Right atrium auricular region (tissue), 2 donors: Measurements from ENCODE around the gene SHLD1. TPM values are rescaled to one million over a fixed set of nuclear protein-coding genes. Genes with fewer than 3 reads are reported as not detected.
A peak's percentile ranks its signal among the peaks of the same experiment; 100 is the strongest.

ENCODE experiments used
- DNase-seq: peaks from one replicate; pipeline ENCODE4 v3.0.0-alpha.2; 2019; ENCODE audit warnings: low spot score
- H3K27ac ChIP-seq, 2 donors: fragments of 200-600 bp; sonication (generic); 1 replicate in 1 of 2; 2 replicates in 1 of 2; pipeline ENCODE4 v1.5.1; 2016 to 2019
- H3K27me3 ChIP-seq, 2 donors: fragments of 200-600 bp; sonication (generic); one replicate each; pipeline versions ENCODE4 v1.5.1 to v1.6.0; 2017 to 2019
- H3K36me3 ChIP-seq: fragments of 200-600 bp; sonication (generic); one replicate; pipeline ENCODE4 v1.5.1; 2016
- H3K4me1 ChIP-seq, 2 donors: fragments of 200-600 bp; sonication (generic); one replicate each; pipeline versions ENCODE4 v1.5.1 to v1.6.0; 2017 to 2019
- H3K4me3 ChIP-seq, 2 donors: fragments of 200-600 bp; sonication (generic); 1 replicate in 1 of 2; 2 replicates in 1 of 2; pipeline ENCODE4 v1.5.1; 2017 to 2019; ENCODE audit warnings: mild to moderate bottlenecking in 1 of 2, moderate library complexity in 1 of 2
- H3K9me3 ChIP-seq, 2 donors: fragments of 200-600 bp; sonication (generic); one replicate each; pipeline ENCODE4 v1.5.1; 2019
- total RNA-seq, 2 donors: library from RNA; depleted of rRNA; stranded (reverse); fragments of >200 nt; gene quantifications; one replicate each; pipeline ENCODE4 v1.1.0, GENCODE V29; 2016
- TF ChIP-seq, protein P1 (sequence below), 2 donors: fragments of 200-600 bp; sonication (generic); IDR thresholded peaks; one replicate each; pipeline ENCODE4 v1.5.1; 2019; ENCODE audit warnings: antibody characterized with exemption in 2 of 2

The SHLD1 gene
- total RNA-seq, 2 donors from 2014 or later, result 4.7 to 9.6 TPM

- Histone ChIP-seq H3K36me3 (no peaks in the 10 kb centered on the region), H3K9me3 (no peaks in the 10 kb centered on the region), H3K27ac (no peak overlapping the region), H3K4me3 (no peak overlapping the region), H3K27me3 (no peaks in the 10 kb centered on the region), H3K4me1 (peaks cover 0 to 14% of the 10 kb centered on the region in 2 donors)
- TF ChIP-seq, protein P1, sequence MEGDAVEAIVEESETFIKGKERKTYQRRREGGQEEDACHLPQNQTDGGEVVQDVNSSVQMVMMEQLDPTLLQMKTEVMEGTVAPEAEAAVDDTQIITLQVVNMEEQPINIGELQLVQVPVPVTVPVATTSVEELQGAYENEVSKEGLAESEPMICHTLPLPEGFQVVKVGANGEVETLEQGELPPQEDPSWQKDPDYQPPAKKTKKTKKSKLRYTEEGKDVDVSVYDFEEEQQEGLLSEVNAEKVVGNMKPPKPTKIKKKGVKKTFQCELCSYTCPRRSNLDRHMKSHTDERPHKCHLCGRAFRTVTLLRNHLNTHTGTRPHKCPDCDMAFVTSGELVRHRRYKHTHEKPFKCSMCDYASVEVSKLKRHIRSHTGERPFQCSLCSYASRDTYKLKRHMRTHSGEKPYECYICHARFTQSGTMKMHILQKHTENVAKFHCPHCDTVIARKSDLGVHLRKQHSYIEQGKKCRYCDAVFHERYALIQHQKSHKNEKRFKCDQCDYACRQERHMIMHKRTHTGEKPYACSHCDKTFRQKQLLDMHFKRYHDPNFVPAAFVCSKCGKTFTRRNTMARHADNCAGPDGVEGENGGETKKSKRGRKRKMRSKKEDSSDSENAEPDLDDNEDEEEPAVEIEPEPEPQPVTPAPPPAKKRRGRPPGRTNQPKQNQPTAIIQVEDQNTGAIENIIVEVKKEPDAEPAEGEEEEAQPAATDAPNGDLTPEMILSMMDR (IDR thresholded peaks at IDR 0.05), result no peak
- DNase-seq, result no peak
Observed at GRCh38 chr20:5808901-5809300, 58.7 kb downstream of the SHLD1 start.

DNA sequence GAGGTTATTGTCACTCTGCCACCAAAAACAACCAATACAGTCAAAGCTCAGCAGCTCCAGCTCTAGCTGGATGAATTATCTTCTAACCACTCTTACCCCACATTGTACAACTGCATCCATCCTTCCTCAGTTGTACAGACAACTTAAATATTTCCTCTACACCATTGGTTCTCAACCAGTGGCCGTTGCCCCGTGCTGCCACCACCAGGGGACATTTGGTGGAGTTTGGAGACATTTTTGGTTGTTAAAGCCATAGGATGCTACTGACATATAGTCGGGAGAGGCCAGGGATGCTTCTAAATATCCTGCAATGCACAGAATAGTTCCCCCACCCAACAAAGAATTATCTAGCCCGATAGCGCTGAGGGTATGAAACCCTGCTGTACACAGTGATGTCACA lies 59.3 kb downstream of the SHLD1 start:
- H3K27ac ChIP-seq, result no peak overlapping the region
- DNase-seq, result no peak
- no peaks in the 10 kb centered on the region for H3K27me3 ChIP-seq
- no peaks in the 10 kb centered on the region for H3K9me3 ChIP-seq
- H3K4me3 ChIP-seq, result no peak overlapping the region
- H3K4me1 ChIP-seq, result peaks cover 0 to 11% of the 10 kb centered on the region in 2 donors
- H3K36me3 ChIP-seq, result no peaks in the 10 kb centered on the region
- TF ChIP-seq, protein P1 (IDR thresholded peaks at IDR 0.05), result no peak

DNA sequence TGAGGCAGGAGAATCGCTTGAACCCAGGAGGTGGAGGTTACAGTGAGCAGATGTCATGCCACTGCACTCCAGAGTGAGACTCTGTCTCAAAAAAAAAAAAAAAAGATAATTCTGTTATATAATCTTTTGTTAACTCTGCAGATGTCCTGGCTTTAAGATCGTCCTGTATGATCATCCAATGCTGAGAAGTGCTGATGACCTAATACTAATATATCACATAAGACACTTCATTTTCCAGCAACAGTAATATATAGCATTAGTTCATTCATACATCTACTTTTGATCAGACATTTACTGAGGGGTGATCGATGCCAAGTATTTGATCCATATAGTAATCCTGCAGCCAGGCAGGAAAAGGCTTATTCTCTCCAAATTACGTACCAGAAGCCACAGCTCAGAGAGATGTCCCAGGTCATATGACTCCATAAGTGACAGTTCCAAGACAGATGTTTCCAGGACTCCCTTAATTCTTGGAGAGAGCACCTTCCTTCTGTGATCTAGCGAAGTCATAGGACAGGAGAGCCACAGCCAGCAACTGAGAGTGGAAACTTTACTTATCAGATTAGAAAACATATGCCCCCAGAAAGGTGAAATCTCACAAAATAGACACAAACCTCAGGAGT lies 60.7 kb downstream of the SHLD1 start:
- TF ChIP-seq, protein P1 (IDR thresholded peaks at IDR 0.05), result no peak
- no peaks in the 10 kb centered on the region for H3K36me3 ChIP-seq
- no peak overlapping the region for H3K27ac ChIP-seq
- no peaks in the 10 kb centered on the region for H3K9me3 ChIP-seq
- H3K27me3 ChIP-seq, result no peaks in the 10 kb centered on the region
- H3K4me3 ChIP-seq, result no peak overlapping the region
- peaks cover 0 to 3% of the 10 kb centered on the region in 2 donors for H3K4me1 ChIP-seq
- no peak for DNase-seq

- Histone ChIP-seq H3K27me3 (no peaks in the 10 kb centered on the region), H3K9me3 (no peaks in the 10 kb centered on the region), H3K4me1 (peaks cover 0 to 2% of the 10 kb centered on the region in 2 donors), H3K4me3 (no peak overlapping the region), H3K27ac (no peak overlapping the region), H3K36me3 (no peaks in the 10 kb centered on the region)
- DNase-seq, result no peak
- TF ChIP-seq, protein P1 (IDR thresholded peaks at IDR 0.05), result no peak
Observed at GRCh38 chr20:5811746-5812145, 61.5 kb downstream of the SHLD1 start.

DNA sequence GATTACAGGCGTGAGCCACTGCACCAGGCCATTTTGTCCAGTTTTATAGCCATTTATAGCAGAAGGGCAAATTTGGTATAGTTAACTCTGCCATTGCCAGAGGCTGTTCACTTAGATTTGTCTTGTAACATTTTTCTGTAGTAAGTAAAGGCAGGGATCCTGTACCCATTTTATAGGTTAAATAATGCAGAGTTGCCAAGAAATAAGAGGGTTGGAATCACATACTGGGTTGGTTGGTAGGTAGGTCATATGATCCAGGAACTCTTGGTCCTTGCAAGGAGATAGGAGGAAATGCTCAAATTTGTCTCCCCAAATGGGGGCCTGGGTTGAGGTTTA lies 68.1 kb downstream of the SHLD1 start:
- no peak for DNase-seq
- Histone ChIP-seq H3K9me3 (no peaks in the 10 kb centered on the region), H3K27ac (peak overlapping the region; percentile 19 to 77), H3K4me3 (no peak overlapping the region), H3K36me3 (no peaks in the 10 kb centered on the region), H3K4me1 (peaks cover 0 to 10% of the 10 kb centered on the region in 2 donors), H3K27me3 (no peaks in the 10 kb centered on the region)
- TF ChIP-seq, protein P1 (IDR thresholded peaks at IDR 0.05), result no peak

- no peak overlapping the region for H3K27ac ChIP-seq
- TF ChIP-seq, protein P1 (IDR thresholded peaks at IDR 0.05), result no peak
- no peaks in the 10 kb centered on the region for H3K36me3 ChIP-seq
- no peaks in the 10 kb centered on the region for H3K9me3 ChIP-seq
- no peak for DNase-seq
- no peaks in the 10 kb centered on the region for H3K27me3 ChIP-seq
- H3K4me1 ChIP-seq, result peaks cover 0 to 10% of the 10 kb centered on the region in 2 donors
- H3K4me3 ChIP-seq, result no peak overlapping the region
Observed at GRCh38 chr20:5820738-5821137, 70.5 kb downstream of the SHLD1 start.
